AG04450 (cell line): ENCODE results near the gene SHISA9. TPM values are rescaled to one million over a fixed set of nuclear protein-coding genes. Genes with fewer than 3 reads are reported as not detected.

ENCODE experiments used
- CTCF ChIA-PET: fragments of 300-600, 350-600 bp; formaldehyde crosslinking; extraction: SDS; loops from one replicate; lab custom pipeline; 2022; ENCODE audit warnings: antibody characterized with exemption, inconsistent platforms; lab: Charles Lee
- POLR2A ChIA-PET: fragments of 350-600 bp; formaldehyde crosslinking; extraction: SDS; loops from one replicate; lab custom pipeline; 2021; ENCODE audit warnings: antibody characterized with exemption, inconsistent platforms; lab: Yijun Ruan, JAX
- DNase-seq: peaks from one replicate; pipeline ENCODE4 v3.0.0-alpha.2; 2011; ENCODE audit warnings: low read depth, low spot score
- H3K27ac ChIP-seq: one replicate; pipeline ENCODE4 v1.5.1; 2012; ENCODE audit warnings: low read depth, low read length, control low read depth
- H3K27me3 ChIP-seq: one replicate; pipeline ENCODE4 v1.6.0; 2012; ENCODE audit warnings: low read length; ENCODE audit not compliant: control insufficient read depth, insufficient read depth
- H3K4me3 ChIP-seq: 2 replicates; pipeline ENCODE4 v1.5.1; 2011; ENCODE audit warnings: mild to moderate bottlenecking, low read depth, low read length, control low read depth
- H3K9me3 ChIP-seq: 2 replicates; pipeline ENCODE4 v1.5.1; 2012; ENCODE audit warnings: low read length; ENCODE audit not compliant: control insufficient read depth, insufficient read depth
- CTCF ChIP-seq: IDR thresholded peaks from 2 replicates; pipeline ENCODE4 v1.5.1; 2011; ENCODE audit warnings: low read depth, low read length, control low read depth, inconsistent platforms
- polyA plus RNA-seq: library from polyadenylated mRNA; depleted of rRNA; stranded (reverse); fragments of >200 nt; gene quantifications from 2 replicates; pipeline ENCODE4 v1.2.3, GENCODE V29; 2011

The SHISA9 gene
- polyA plus RNA-seq, 1 experiment, result not detected

GRCh38 chr16:12942861-12943260 is 41.5 kb downstream of the SHISA9 start:
- no peaks in the 10 kb centered on the region for H3K27me3 ChIP-seq
- peaks cover 11% of the 10 kb centered on the region for H3K9me3 ChIP-seq
- TF ChIP-seq CTCF, result no peak
- DNase-seq, result no peak
- H3K27ac ChIP-seq, result no peak overlapping the region
- ChIA-PET CTCF (no interaction called here), POLR2A (no interaction called here)
- no peak overlapping the region for H3K4me3 ChIP-seq

GRCh38 chr16:12944300-12944699 is 42.9 kb downstream of the SHISA9 start:
- DNase-seq, result no peak
- H3K9me3 ChIP-seq, result peaks cover 11% of the 10 kb centered on the region
- no peaks in the 10 kb centered on the region for H3K27me3 ChIP-seq
- TF ChIP-seq CTCF, result no peak
- CTCF ChIA-PET, result no interaction called here
- no peak overlapping the region for H3K27ac ChIP-seq
- H3K4me3 ChIP-seq, result no peak overlapping the region
- POLR2A ChIA-PET, result no interaction called here

GRCh38 chr16:12951392-12951791 is 50.0 kb downstream of the SHISA9 start:
- ChIA-PET POLR2A (no interaction called here), CTCF (no interaction called here)
- peaks cover 27% of the 10 kb centered on the region; the same call in 1 of the 2 replicates for H3K9me3 ChIP-seq
- DNase-seq, result no peak
- H3K27ac ChIP-seq, result no peak overlapping the region
- no peak for TF ChIP-seq CTCF
- no peak overlapping the region for H3K4me3 ChIP-seq
- H3K27me3 ChIP-seq, result no peaks in the 10 kb centered on the region

- ChIA-PET CTCF (no interaction called here), POLR2A (no interaction called here)
- H3K4me3 ChIP-seq, result no peak overlapping the region
- no peak overlapping the region for H3K27ac ChIP-seq
- no peak for TF ChIP-seq CTCF
- no peaks in the 10 kb centered on the region for H3K27me3 ChIP-seq
- H3K9me3 ChIP-seq, result peaks cover 25% of the 10 kb centered on the region; the same call in 1 of the 2 replicates
- DNase-seq, result no peak
Measured at GRCh38 chr16:12951976-12952375, 50.6 kb downstream of the SHISA9 start.

GRCh38 chr16:12958366-12958765 is 57.0 kb downstream of the SHISA9 start:
- no peak for TF ChIP-seq CTCF
- no peaks in the 10 kb centered on the region for H3K27me3 ChIP-seq
- no peak for DNase-seq
- H3K27ac ChIP-seq, result no peak overlapping the region
- peaks cover 30% of the 10 kb centered on the region for H3K9me3 ChIP-seq
- ChIA-PET POLR2A (no interaction called here), CTCF (no interaction called here)
- no peak overlapping the region for H3K4me3 ChIP-seq
